Esophagus squamous epithelium (tissue), 4 donors: Measurements from ENCODE around the gene ROR2.

Experiments
- CTCF ChIP-seq, 6 experiments: fragments of 450-650 bp in 4 of 6; fragments of 200-600 bp in 2 of 6; sonication (generic) in 2 of 6; IDR thresholded peaks; one replicate each; pipeline ENCODE4 v1.5.1; 2016 to 2019; ENCODE audit warnings: antibody characterized with exemption in 6 of 6, mild to moderate bottlenecking in 4 of 6, moderate library complexity in 4 of 6
- POLR2A ChIP-seq, 4 donors: fragments of 450-650 bp; IDR thresholded peaks; one replicate each; pipeline ENCODE4 v1.6.1; 2017; ENCODE audit warnings: antibody characterized with exemption in 4 of 4, mild to moderate bottlenecking in 4 of 4, moderate library complexity in 3 of 4

GRCh38 chr9:91835216-91835615, 114.8 kb downstream of the ROR2 start:
- TF ChIP-seq POLR2A (IDR thresholded peaks at IDR 0.05) (no peak), CTCF (IDR thresholded peaks at IDR 0.05) (no peak)
